NCI-H2029 (cell line): ENCODE measurements around the gene BACE2.
"Not testable (repeated sequence)": the region's sequence is repeated elsewhere in the genome, so short reads cannot be mapped to it uniquely, and the experiment has no call there.

Source experiments
- DNase-seq: peaks from one replicate; lab custom pipeline; 2025; lab: John Stamatoyannopoulos, UW

The BACE2 gene

GRCh38 chr21:41280115-41280919, 112.4 kb downstream of the BACE2 start:
- DNase-seq = no peak

- no peak for DNase-seq
Observed at GRCh38 chr21:41282412-41282811, 114.5 kb downstream of the BACE2 start.

GRCh38 chr21:41283211-41283818, 115.4 kb downstream of the BACE2 start:
- peak; percentile 65 for DNase-seq

GRCh38 chr21:41289431-41289830, 121.5 kb downstream of the BACE2 start:
- no peak for DNase-seq

- no peak for DNase-seq
Observed at GRCh38 chr21:41290106-41290799, 122.3 kb downstream of the BACE2 start.

- DNase-seq = peak; percentile 71
Observed at GRCh38 chr21:41294548-41295231, 126.7 kb downstream of the BACE2 start.

GRCh38 chr21:41295721-41296254, 127.8 kb downstream of the BACE2 start:
- no peak for DNase-seq

GRCh38 chr21:41302976-41303375, 135.0 kb downstream of the BACE2 start:
- DNase-seq = no peak

- DNase-seq = no peak
Observed at GRCh38 chr21:41304068-41304720, 136.2 kb downstream of the BACE2 start.

GRCh38 chr21:41307219-41307618, 139.3 kb downstream of the BACE2 start:
- DNase-seq = no peak

- DNase-seq = not testable (repeated sequence)
Observed at GRCh38 chr21:41313285-41314164, 145.6 kb downstream of the BACE2 start.

GRCh38 chr21:41315726-41316125, 147.8 kb downstream of the BACE2 start:
- no peak for DNase-seq

GRCh38 chr21:41316200-41317062, 148.5 kb downstream of the BACE2 start, which contains the start of gene FAM3B:
Gene FAM3B, plus strand, starts transcription at chr21:41316801. Its CDS starts 79 bp downstream, at chr21:41316880.
- peak; percentile 62 for DNase-seq

GRCh38 chr21:41317063-41317392, 149.1 kb downstream of the BACE2 start:
- no peak for DNase-seq

- peak; percentile 45 for DNase-seq
Observed at GRCh38 chr21:41317458-41317857, 149.5 kb downstream of the BACE2 start.

- no peak for DNase-seq
Observed at GRCh38 chr21:41318218-41318617, 150.3 kb downstream of the BACE2 start.

GRCh38 chr21:41319273-41319672, 151.3 kb downstream of the BACE2 start:
- no peak for DNase-seq

GRCh38 chr21:41321211-41321907, 153.4 kb downstream of the BACE2 start:
- no peak for DNase-seq

GRCh38 chr21:41321908-41322495, 154.0 kb downstream of the BACE2 start:
- no peak for DNase-seq
